GM18858 (cell line): ENCODE results near the gene BRD3OS.

ENCODE experiments used
- ATAC-seq: cut with Tn5 transposase; IDR thresholded peaks from one replicate; pipeline ENCODE4 v1.9.1; 2021; ENCODE audit not compliant: unreplicated experiment

Gene BRD3OS

GRCh38 chr9:134024828-134025605 lies at the start of gene BRD3OS:
Gene BRD3OS (plus strand): TSS chr9:134025481. CDS start chr9:134026748, 1,267 bp downstream.
- ATAC-seq, result peak; percentile 69

GRCh38 chr9:133975511-133975910 lies 49.8 kb upstream of the BRD3OS start:
- no peak for ATAC-seq

GRCh38 chr9:133976191-133976861 lies 49.0 kb upstream of the BRD3OS start:
- ATAC-seq, result no peak

GRCh38 chr9:133976887-133977286 lies 48.4 kb upstream of the BRD3OS start:
- no peak for ATAC-seq

GRCh38 chr9:133977421-133978201 lies 47.7 kb upstream of the BRD3OS start:
- ATAC-seq, result no peak

- no peak for ATAC-seq
These were observed 46.9 kb upstream of the BRD3OS start for GRCh38 chr9:133978226-133978898.

- ATAC-seq, result no peak
These were observed 46.4 kb upstream of the BRD3OS start for GRCh38 chr9:133978899-133979272.

GRCh38 chr9:133979273-133979920 lies 45.9 kb upstream of the BRD3OS start:
- ATAC-seq, result no peak

- no peak for ATAC-seq
These were observed 45.1 kb upstream of the BRD3OS start for GRCh38 chr9:133979921-133980863.

GRCh38 chr9:133980864-133981588 lies 44.3 kb upstream of the BRD3OS start:
- no peak for ATAC-seq

- no peak for ATAC-seq
These were observed 43.7 kb upstream of the BRD3OS start for GRCh38 chr9:133981589-133981957.

GRCh38 chr9:133981958-133982681 lies 43.2 kb upstream of the BRD3OS start:
- no peak for ATAC-seq

- no peak for ATAC-seq
These were observed 42.1 kb upstream of the BRD3OS start for GRCh38 chr9:133982971-133983720.

- no peak for ATAC-seq
These were observed 39.2 kb upstream of the BRD3OS start for GRCh38 chr9:133986061-133986460.

GRCh38 chr9:133986774-133987445 lies 38.4 kb upstream of the BRD3OS start:
- ATAC-seq, result no peak

GRCh38 chr9:133987446-133987788 lies 37.9 kb upstream of the BRD3OS start:
- no peak for ATAC-seq
